SKM-1 (cell line): Measurements from ENCODE around the gene C6orf47.

ENCODE experiments used
- DNase-seq: peaks from one replicate; lab custom pipeline; 2025; ENCODE audit not compliant: unreplicated experiment; lab: John Stamatoyannopoulos, UW

The C6orf47 gene

DNA sequence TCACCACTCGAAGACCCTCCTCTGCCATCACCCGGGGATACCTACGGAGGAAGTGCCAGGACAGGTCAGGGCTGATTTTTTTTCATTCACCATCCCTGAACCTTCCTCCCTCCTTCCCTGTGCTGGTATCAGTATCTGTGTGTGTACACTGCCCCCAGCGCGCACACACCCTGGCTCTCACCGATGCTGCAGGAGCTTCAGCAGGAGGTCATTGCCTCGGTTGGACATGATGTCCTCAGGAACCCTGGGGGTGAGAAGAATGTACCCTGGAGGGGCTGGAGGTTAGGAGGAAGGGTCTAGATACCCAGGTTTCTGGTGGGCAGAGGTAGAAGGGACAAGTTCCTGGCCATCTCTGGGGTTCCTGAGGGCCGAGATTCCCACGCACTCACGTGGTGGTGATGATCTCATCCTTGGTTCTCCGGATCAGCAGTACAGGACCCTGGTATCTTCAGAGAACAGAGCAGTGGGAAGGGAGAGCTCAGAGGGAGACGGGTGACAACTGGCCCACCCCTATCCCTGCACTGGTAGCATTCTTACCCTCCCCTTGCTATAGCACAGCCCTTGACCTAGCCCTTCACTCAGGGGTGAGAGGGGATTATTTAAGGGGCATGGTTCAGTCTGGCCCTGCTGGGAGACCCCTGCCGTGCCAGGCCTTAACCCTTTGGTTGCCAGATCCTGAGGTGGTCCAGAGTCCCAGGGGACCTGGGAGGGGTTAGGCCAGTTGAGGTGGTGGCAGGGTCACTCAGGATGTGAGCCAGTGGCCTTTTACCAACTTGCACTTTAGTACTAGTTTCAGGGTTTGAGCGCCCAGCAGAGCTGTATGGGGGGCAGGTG, 27.5 kb upstream of the C6orf47 start:
- DNase-seq, result no peak

DNA sequence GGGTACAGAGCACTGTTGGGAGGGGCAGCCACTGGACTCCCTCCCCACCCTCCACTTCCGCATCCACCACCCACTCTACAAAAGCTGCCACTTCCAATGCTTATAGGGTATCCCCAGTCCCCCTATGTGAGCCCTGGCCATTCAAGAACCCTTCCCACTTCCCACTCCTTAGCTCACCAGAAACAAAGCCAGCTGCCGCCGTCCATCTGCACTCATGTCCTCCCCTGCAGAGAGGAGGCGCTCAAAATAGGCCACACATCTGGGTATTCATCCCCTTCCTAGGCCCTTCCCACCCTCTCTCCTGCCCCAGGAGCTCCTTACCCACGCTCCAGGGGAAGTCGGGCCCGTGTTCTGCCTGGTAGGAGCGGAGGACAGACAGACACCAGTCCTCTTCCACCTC, 26.7 kb upstream of the C6orf47 start:
- no peak for DNase-seq

DNA sequence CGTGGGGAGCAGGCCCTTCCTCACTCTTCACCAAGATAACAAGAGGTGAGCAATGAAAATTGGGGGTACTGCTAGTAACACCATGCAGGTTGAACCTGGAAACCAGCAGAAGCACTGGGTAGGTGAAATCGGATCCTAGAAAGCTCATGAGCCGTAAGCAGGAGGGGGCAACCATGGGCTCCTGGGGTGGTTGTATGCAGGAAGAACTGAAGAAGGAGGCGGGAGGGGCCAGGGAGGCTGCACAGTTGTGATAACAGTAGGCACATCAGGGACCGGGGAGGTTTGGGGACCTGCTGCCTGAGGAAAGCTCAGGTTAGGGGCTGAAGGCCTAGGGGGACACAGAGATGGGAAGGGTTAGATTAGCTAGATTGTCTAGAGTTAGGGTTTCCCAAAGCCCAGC, 25.9 kb upstream of the C6orf47 start:
- DNase-seq, result no peak

DNA sequence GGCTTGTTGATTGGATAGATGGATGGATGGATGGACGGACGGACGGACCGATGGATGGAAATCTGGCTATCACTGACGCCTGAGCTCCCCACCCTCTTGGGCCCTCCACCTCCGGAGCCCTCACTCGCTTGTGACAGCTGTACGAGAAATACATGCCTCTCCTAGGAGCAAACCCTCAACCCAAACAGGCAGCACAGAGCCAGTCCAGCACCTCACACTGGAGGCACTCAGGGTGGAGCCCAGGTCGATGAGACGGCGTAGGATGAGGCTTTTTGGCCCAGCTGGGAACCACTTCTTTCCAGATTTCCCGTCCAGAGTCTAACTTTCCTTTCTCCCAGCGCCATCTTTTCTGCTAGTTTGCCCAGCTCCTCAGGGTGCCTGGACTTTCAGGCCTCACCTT, 23.0 kb upstream of the C6orf47 start:
- DNase-seq, result no peak

DNA sequence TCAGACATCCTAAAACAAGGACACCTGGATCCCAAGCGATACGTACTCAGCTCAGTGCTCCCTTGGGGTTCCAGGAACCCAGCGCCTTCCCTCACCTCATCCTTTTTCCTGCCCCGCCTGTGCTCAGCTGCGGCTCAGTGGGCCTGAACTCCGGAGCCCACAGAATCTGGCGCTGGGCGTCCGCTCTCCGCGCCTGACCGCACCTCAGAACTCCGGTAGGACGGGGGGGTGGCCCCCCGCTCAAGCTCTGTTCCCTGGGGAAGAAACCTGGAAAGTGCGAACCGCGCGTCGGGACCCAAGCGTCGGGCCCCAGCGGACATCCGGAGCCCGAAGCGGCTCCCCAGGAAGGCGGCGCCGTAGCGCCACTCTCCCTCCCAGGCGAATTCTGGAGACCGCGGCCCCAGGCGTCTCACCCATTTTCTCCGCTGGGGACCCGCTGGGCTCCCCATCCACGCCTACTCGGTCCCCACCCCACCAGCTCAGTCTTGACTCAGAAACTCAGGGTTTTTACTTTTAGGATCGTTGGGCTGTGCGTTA, 20.6 kb upstream of the C6orf47 start:
- DNase-seq, result no peak

DNA sequence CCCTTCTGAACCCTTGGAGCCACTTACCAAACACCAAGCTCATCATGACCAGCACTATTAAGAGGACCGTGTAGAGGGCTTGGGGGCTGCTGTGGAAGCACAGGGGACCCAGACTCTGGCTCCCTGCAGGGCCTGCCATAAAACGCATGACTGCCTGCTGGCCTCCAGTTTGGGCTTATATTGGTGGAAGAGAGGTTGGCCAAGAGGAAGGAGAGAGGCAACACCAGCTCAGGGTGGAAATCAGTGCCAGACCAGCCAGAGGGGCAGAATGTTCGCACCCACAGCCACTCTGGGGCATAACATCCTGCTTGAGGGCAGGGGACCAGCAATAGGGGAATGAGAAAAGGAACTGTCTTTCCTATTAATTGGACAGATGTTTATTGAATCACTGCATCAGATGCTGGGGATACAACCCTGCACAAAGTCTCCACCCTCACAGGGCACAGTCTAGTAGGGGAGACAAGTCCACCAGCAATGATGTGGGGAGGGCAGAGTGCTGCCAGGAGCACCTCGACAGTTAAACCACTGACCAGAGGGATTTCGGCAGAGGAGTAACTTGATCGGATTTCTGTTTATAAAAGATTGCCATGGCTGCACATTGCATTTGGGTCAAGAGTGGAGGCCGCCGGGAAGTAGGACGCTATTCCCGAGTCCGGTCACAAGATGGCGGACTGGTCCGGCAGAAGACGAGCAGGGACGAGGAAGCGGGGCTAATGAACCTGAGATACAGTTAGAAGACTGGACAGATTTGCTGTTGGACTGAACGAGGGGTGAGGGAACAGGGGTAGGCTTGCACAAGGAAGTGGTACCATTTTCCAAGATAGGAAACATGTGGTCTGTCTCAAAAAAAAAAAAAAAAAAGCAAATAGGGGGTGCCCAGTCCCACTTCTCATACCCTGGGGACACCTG, 19.9 kb upstream of the C6orf47 start, which contains the start of gene LY6G5C:
Gene LY6G5C, minus strand, starts transcription at position 842 of the 909 bp plus-strand sequence. Its CDS starts 694 bp downstream, at position 148.
- peak; percentile 49 for DNase-seq

DNA sequence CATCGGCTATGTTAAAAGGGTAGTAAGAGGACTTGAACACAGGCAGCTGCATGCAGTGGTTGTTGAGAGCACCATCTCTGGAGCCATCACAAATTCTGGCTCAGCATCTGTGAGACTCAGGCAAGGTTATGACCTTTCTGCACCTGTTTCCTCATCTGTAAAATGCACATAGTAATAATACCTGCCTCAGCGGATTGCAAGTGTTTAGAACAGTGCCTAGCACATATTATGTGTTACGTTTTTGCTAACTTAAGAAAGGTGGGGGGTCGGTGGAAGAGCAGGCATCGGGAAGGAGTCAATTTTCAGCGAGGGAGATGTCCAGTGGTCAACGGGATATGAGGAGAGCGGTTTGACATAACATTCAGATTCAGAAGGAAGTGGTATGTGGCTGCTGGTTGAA, 17.4 kb upstream of the C6orf47 start:
- DNase-seq, result no peak

DNA sequence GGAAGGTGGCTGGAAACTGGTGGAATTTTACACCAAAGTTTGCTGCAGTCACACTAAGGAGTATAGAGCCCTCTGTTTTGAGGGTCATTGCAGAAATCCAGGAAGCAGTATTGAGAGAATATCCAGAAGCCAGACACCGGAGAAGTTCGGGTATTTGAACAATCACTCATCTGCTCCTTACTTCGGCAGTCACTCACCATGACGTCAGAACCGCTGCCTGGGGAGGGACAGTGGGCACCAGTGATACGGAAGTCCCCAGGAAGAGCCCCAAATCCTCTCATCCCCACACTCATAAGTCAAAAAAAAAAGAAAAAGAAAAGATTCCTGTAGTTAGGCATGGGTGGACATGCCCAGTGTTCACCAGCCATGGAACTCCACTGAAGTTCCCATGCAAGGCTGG, 16.3 kb upstream of the C6orf47 start:
- DNase-seq, result no peak

DNA sequence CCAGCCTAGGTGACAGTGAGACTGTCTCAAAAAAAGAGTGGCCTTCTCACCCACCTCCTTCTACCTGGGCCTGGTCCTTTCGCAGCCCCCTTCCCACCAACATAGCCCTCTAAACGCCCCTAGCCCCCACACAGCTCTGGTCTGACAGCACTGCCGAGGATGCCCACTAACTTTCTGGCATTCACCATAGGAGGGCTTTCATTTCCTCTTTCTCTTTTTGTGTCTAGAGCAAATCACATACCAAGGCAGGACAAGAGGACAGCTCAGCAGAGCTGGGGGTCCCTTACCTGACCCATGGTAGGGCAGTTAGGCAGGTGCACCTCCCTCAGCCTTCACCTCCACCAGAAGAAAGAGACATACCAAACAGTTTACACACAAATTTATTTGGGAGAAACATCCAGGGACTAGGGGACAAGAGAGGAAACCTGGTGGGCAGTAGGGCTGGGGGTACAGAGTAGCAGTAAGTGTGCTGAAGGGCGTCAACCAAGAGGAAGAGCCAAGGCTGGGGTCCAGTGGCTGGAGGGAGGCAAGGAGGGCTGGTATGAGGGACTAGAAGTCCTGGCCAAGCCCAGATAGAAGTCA, 15.8 kb upstream of the C6orf47 start:
- DNase-seq, result no peak

DNA sequence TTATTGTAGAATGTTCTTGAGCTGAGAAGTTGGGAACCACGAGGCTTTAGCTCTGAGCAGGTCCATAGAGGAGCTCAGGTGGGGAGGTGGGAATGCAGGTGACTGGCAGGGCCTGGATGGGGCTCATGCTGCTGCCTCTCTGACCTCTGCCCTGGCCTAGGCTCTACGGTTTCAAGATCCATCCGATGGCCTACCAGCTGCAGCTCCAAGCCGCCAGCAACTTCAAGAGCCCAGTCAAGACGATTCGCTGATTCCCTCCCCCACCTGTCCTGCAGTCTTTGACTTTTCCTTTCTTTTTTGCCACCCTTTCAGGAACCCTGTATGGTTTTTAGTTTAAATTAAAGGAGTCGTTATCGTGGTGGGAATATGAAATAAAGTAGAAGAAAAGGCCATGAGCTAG, 9.1 kb upstream of the C6orf47 start, which contains the start of gene LY6G5B:
Gene LY6G5B, plus strand, starts transcription at position 301 of the 400 bp plus-strand sequence. CDS start 975 bp downstream, outside the sequence.
- DNase-seq, result no peak

DNA sequence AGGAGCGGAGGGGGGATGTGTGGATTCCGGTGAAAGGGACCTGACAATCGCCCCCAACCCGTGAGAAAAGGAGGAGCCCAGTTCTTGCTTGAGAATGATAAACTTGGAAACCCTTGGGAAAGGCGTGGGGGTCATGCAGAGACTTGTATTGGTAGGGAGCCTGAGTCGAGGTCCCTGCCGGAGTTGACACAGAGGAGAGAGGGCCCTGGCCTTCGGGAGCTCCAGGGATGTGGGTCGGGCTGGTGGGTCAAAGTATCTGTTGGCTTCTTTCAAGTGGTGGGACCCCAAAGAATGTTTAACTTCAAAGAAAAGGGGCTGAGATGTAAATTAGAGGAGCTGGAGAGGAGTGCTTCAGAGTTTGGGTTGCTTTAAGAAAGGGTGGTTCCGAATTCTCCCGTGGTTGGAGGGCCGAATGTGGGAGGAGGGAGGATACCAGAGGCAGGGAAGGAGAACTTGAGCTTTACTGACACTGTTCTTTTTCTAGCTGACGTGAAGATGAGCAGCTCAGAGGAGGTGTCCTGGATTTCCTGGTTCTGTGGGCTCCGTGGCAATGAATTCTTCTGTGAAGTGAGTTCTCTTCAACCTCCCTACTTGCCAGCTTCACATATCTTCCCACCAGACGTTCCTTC, 5.9 kb upstream of the C6orf47 start:
- DNase-seq, result no peak

DNA sequence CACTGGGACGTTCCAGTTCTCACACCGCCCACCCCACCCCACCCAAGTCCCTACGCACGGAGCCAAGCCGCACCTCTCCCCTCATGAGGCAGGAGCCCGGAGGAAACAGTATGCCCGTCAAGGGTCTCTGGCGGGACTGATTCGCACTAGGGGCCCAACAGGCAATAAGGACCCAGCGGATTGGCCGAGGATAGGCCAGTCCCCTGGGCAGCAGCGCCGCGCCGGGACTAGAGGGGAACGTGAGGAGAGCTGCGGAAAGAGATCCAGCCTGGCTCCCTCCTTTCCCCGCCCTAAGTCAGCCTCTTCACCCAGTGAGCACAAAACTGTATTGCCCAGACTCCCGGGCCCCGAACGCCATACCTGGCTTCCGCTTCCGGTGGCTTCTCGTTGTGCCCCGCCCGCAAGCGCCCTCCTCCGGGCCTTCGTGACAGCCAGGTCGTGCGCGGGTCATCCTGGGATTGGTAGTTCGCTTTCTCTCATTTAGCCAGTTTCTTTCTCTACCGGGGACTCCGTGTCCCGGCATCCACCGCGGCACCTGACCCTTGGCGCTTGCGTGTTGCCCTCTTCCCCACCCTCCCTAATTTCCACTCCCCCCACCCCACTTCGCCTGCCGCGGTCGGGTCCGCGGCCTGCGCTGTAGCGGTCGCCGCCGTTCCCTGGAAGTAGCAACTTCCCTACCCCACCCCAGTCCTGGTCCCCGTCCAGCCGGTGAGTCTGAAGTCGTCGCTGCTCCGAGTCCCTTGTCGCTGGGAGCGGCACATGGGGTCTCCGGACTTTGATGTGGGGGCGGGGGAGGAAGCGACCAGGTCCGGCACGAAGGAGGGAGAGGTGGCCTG, 5.1 kb upstream of the C6orf47 start, which contains the start of gene CSNK2B:
Gene CSNK2B, plus strand, starts transcription at position 580 of the 836 bp plus-strand sequence. CDS start 752 bp downstream, outside the sequence.
- DNase-seq, result peak; percentile 97

DNA sequence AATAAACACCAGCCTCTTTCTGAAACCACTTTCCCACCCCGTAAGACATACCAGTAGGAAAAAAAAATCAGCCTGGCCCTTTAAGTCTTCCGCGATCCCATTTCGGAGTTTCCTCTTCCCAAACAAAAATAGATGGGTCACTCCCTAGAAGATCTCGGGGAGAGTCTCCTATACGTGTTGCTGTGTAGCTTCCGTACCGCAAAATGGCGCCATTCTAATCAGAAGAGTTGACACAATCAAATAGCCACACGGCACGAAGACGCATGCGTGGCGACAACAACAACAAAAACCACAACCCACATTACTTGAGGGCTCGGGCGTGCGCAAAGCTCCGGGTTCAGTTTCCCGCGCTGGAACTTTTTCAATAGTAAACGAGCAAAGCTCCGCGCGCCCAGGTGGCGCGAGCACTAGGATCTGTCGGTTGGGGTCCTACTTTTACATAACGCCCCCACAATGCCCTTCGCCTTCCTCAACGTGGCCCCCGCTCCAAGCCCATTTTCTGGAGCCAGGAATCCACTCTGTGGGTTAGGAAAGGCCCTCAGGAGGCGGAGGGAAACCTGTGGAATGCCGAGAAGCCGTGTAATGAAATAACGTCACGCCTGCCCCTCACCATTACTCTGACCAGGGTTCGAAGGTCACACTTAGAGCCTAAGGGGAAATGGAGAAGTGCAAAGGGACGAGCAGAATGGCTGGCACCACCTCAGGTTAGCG, 4.4 kb upstream of the C6orf47 start, which contains the start of gene GPANK1:
Gene GPANK1, minus strand, starts transcription at position 208 of the 711 bp plus-strand sequence. CDS start 519 bp downstream, outside the sequence.
- peak; percentile 87 for DNase-seq

DNA sequence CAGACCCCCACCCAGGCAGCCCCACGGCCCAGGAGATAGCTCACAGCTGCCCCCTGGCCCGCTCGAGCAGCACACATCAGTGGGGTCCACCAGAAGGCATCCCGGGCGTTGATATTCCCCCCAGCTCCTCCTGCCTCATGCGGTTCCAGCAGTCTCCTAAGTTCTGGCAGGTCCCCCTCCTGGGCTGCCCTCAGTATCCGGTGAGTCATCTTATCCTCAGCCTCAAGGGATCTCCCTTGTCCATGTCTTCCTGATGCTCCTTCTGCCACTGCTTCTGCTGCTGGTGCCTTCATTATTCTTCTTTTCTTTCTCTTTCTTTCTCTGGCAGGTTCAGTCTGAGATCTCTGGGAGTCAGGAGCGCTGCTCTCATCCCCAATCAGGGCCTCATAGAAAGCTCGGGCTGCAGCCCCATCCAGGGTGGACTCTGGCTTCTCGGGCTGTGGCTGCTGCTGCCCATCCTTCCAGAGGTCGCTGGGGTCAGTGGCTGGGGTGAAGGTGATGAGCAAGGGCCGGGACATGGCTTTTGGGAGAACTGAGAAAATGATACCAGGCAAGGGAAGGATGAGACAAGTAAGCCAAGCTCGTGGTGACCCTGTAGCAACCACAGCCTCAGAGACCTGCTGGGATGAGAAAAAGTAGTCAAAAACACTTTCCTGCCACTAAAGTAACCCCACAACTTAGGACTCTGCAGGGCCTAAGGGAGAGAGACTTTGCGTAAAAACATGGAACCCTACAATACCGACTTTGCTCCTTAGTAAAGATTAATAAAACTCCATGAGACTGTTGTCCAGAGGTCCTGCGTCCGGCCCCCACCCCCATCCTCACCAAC, 3.6 kb upstream of the C6orf47 start:
- no peak for DNase-seq

DNA sequence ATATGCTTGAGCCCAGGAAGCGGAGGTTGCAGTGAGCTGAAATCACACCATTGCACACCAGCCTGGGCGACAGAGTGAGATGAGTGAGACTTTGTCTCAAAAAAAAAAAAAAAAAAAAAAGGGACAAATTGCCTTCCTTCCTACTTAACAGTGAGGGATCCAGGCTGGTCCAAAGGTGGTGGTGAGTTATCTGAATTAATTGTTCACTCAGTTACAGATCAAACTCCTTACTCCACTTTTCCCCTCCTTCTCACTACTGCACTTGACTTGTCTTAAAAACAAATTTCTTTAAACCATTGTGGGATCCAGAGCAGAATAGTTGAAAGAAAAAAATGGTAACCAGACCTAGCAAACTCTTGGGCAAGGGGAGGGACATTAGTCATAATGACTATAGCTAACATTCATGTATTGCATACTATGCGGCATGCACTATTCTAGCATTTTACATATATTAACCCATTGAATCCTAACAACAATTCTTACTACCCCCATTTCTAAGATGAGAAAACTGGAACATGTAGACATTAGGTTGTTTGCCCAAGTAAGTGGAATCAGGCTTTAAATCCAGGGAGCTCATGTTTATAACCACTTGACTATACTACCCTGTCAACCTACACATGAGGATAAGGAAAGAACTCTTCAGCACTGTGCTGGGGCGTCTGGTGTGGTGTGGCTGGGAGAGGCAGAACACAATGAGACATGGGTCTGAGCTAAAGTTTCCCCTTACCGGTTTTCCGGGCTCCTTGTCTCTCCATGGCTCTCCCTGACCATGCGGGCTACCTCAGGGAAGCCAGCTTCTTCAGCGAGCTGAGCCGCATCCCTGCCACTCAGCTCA, 2.8 kb upstream of the C6orf47 start:
- no peak for DNase-seq

DNA sequence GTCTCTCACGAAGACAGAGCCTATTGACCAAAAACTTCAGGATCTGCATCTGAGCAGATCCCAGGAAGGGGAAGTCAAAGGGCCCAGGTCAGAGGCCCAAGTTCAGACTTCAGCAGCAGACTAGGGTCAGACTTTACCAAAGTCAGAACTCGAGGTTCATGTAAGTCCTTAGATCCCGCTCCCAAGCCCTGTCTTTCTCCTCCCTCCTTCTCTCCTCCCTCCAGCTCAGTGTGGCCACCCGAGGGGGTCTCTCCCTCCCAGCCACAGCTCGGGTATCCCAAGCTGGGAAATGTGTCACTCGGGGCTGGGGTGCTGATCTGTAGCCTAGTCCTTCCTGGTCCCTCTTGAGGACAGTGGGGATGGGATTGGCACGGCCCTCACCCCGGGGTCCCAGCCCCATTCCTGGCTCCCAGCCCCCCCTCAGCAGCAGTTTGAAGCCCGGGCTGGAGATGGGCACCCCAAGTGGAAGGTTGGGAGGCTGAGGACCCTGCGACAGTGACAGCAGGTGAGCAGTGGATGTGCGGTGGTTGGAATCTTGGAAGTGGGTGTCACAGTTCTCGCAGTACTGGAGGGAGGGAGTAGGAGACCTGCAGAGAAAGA, 1.6 kb upstream of the C6orf47 start:
- DNase-seq, result no peak
